HG03135 (cell line): ENCODE measurements around the gene EPS15.

Experiments
- ATAC-seq: cut with Tn5 transposase; IDR thresholded peaks from one replicate; pipeline ENCODE4 v1.9.1; 2021; ENCODE audit warnings: mild to moderate bottlenecking, moderate library complexity; ENCODE audit not compliant: unreplicated experiment

The EPS15 gene

GRCh38 chr1:51322417-51323101, 196.5 kb downstream of the EPS15 start:
- no peak for ATAC-seq

GRCh38 chr1:51321924-51322280, 197.2 kb downstream of the EPS15 start:
- ATAC-seq = no peak

GRCh38 chr1:51320967-51321923, 197.8 kb downstream of the EPS15 start:
- ATAC-seq = no peak

- no peak for ATAC-seq
These were observed 201.3 kb downstream of the EPS15 start for GRCh38 chr1:51317798-51318197.

- no peak for ATAC-seq
These were observed 202.3 kb downstream of the EPS15 start for GRCh38 chr1:51316846-51317120.

GRCh38 chr1:51316113-51316845, 202.8 kb downstream of the EPS15 start:
- no peak for ATAC-seq

- ATAC-seq = no peak
These were observed 204.1 kb downstream of the EPS15 start for GRCh38 chr1:51314974-51315373.

GRCh38 chr1:51313961-51314777, 204.9 kb downstream of the EPS15 start:
- ATAC-seq = no peak

GRCh38 chr1:51313268-51313852, 205.7 kb downstream of the EPS15 start:
- ATAC-seq = no peak

GRCh38 chr1:51312718-51313117, 206.3 kb downstream of the EPS15 start:
- ATAC-seq = no peak

GRCh38 chr1:51311826-51312225, 207.2 kb downstream of the EPS15 start:
- ATAC-seq = no peak

- no peak for ATAC-seq
These were observed 208.0 kb downstream of the EPS15 start for GRCh38 chr1:51310871-51311613.

GRCh38 chr1:51309291-51309690, 209.8 kb downstream of the EPS15 start:
- no peak for ATAC-seq

- ATAC-seq = no peak
These were observed 210.4 kb downstream of the EPS15 start for GRCh38 chr1:51308636-51309035.

- no peak for ATAC-seq
These were observed 212.1 kb downstream of the EPS15 start for GRCh38 chr1:51306950-51307349.

- no peak for ATAC-seq
These were observed 213.7 kb downstream of the EPS15 start for GRCh38 chr1:51305371-51305823.

- ATAC-seq = no peak
These were observed 214.7 kb downstream of the EPS15 start for GRCh38 chr1:51304360-51304759.
